Hindlimb muscle (tissue), 1 donor: ENCODE data around the gene KIF5A. TPM values are rescaled to one million over a fixed set of nuclear protein-coding genes. Genes with fewer than 3 reads are reported as not detected.
"Not testable (repeated sequence)": the region's sequence is repeated elsewhere in the genome, so short reads cannot be mapped to it uniquely, and the experiment has no call there.

Experiments used
- DNase-seq: peaks from one replicate; pipeline ENCODE4 v3.0.0-alpha.2; 2013
- polyA plus RNA-seq: library from polyadenylated mRNA; unstranded; fragments of 120-200 nt; gene quantifications from one replicate; pipeline ENCODE4 v1.2.1, GENCODE V29; 2013; ENCODE audit not compliant: insufficient read length

Gene KIF5A
- polyA plus RNA-seq, 1 donor, result not detected

GRCh38 chr12:57558864-57559263 lies 9.0 kb downstream of the KIF5A start:
- DNase-seq, result no peak

DNA sequence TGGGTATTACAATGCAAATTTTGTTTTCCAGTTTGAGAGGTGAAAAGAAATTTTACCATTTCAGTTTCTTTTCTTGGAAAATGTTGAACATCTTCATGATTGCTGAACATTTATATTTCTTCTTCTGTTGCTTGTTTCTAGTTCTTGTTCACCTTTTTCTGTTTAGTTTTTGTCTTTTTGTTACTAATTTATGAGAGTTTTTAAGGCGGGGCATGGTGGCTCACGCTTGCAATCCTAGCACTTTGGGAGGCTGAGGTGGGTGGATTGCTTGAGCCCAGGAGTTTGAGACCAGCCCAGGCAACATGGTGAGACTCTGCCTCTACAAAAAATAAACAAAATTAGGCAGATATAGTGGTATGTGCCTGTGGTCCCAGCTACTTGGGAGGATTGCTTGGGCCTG lies 10.7 kb downstream of the KIF5A start:
- no peak for DNase-seq

DNA sequence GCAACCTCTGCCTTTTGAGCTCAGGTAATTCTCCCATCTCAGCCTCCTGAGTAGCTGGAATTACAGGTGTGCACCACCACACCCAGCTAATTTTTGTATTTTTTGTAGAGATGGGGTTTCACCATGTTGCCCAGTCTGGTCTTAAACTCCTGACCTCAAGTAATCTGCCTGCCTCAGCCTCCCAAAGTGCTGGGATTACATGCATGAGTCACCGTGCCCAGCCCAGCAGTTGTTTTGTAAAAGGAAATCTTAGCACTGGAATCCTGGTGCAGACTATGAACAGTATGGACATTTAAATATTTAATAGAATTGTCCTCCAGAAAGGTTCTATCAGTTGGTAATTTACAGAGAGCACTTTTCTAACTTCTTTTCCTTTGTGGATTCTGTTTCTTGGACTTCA lies 11.3 kb downstream of the KIF5A start:
- not testable (repeated sequence) for DNase-seq

DNA sequence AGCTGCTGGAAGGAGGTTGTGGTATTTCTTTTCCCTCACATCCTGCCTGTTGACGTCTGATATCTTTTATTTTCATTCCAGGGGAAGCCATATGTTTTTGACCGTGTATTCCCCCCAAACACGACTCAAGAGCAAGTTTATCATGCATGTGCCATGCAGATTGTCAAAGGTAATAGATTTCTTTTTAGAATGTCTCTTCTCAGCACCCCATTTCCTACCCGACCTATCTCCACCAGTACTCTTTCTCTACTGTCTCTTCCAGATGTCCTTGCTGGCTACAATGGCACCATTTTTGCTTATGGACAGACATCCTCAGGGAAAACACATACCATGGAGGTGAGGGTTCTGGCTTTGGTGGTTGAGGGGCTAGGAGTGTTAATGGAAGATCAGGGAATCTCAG lies 13.5 kb downstream of the KIF5A start:
- DNase-seq, result no peak

GRCh38 chr12:57564178-57564740 lies 14.4 kb downstream of the KIF5A start:
- DNase-seq, result no peak

- DNase-seq, result no peak
These were observed 19.0 kb downstream of the KIF5A start for GRCh38 chr12:57568838-57569237.

DNA sequence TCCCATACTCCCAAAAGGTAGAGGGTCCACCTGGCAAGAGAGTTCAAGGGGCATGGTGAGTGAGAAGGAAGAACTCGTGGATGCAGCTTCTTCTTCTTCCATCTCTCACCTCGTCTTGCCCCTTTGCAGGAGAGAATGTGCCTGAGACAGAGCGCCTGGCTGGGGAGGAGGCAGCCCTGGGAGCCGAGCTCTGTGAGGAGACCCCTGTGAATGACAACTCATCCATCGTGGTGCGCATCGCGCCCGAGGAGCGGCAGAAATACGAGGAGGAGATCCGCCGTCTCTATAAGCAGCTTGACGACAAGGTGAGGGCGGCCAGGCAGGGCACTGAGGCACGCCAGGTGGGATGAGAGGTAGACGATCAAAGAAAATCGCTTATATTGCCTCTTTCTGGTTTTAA lies 20.0 kb downstream of the KIF5A start:
- DNase-seq, result no peak

GRCh38 chr12:57570438-57570837 lies 20.6 kb downstream of the KIF5A start:
- not testable (repeated sequence) for DNase-seq

GRCh38 chr12:57571926-57572762 lies 22.3 kb downstream of the KIF5A start:
- DNase-seq, result no peak

- DNase-seq, result no peak
These were observed 25.0 kb downstream of the KIF5A start for GRCh38 chr12:57574795-57575194.

GRCh38 chr12:57575771-57576612 lies 26.1 kb downstream of the KIF5A start:
- no peak for DNase-seq

DNA sequence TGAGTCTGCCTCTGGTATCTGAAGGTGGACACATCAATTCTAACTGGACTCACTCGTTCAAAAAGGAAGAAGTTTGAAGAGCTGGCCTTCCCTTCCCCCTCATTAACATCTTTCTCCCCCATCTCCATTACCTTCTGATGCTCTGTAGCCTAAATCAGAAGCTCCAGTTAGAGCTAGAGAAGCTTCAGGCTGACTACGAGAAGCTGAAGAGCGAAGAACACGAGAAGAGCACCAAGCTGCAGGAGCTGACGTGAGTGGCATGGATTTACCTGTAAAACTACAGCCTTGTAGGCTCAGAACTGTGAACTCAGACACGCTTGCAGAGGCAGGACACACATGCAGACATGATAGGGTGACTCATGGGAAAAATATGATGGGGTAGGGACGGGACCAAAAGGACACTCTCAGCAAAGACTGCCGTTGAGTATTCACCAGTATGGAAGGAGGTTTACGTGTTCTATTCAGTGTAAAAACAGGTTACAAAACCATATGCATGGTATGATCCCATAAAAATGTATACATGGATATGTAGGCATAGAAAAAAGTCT lies 26.8 kb downstream of the KIF5A start:
- DNase-seq, result no peak

DNA sequence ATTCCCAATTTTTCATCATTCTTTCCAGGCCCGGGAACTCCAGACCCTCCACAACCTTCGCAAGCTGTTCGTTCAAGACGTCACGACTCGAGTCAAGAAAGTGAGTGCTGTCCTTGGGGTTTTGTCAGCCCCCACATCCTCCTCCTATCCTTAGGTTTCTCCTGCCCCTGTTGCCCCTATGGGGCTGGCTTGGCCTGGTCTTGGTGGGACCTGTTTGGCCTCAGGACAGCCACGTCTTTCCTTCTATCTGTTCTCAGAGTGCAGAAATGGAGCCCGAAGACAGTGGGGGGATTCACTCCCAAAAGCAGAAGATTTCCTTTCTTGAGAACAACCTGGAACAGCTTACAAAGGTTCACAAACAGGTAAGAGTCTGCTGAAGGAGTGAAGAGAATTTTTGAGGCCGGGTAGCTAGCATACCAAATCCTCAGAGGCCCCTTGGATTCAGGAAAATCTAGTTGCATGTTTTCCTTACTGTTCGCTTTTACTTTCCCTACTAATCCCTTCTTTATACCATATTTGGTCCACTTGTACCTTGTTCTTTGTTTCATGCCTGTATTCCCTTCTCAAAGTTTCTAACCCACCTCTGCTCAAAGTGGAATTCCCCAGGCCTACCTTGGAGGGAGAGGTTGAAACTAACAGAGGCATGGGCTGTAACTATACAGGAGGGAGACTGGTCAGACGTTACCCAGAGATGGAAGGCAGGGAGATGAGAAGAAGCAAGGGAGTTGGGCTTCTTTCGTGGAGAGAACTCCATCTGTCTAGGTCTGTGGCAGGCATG lies 28.3 kb downstream of the KIF5A start:
- DNase-seq, result no peak

DNA sequence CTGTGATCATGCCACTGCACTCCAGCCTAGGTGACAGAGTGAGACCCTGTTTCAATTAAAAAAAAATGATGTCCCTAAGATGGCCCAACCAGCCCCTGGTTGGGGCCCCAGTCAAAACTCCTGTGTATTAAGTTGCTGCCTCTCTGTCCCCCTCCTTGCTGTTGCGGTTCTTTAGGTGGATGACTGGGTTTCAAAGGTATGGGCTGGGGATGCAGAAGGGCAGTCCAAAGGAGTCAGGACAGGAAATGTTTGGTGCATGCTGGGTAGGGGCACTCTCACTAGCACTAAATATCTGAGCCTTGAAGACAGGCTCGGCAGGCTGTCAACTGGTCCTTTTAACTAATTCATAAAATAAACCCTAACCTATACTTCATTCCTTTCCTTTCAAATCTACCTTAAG lies 29.2 kb downstream of the KIF5A start:
- DNase-seq, result no peak

- DNase-seq, result no peak
These were observed 30.0 kb downstream of the KIF5A start for GRCh38 chr12:57579677-57580465.

DNA sequence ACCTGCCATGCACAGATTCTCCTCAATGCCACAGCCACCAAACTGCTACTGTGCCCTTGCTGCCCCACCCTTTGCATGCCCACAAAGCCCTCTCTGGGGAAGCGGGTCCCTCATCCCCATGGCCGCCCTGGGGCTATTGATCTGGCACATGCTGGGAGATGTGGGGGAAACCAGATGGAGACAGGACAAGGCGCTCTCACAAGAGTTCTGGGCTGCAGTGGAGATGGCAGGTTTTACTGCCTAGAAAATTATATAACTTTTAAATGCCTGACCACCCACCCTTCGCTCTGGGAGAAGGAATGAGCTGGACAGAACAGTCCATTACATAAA lies 30.6 kb downstream of the KIF5A start:
- no peak for DNase-seq

DNA sequence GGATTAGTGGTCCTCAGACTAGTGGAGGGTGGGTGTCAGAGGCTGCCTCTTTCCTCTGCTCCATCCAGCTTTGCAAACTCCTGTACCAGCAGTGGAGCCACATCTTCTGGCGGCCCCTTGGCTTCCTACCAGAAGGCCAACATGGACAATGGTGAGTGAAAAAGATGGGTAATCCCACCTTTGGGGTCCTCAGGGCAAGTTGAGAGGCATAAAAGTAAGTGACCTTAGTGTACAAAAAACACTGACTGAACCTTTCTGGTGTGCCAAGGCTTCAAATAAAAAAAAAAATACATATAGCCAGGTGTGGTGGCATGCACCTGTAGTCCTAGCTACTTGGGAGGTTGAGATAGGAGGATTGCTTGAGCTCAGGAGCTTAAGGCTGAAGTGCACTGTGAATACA lies 32.0 kb downstream of the KIF5A start:
- DNase-seq, result no peak

GRCh38 chr12:57582440-57582839 lies 32.6 kb downstream of the KIF5A start:
- DNase-seq, result no peak

GRCh38 chr12:57583008-57583831 lies 33.4 kb downstream of the KIF5A start:
- DNase-seq, result peak; percentile 77

GRCh38 chr12:57584050-57584449 lies 34.2 kb downstream of the KIF5A start:
- no peak for DNase-seq

GRCh38 chr12:57584690-57585089 lies 34.8 kb downstream of the KIF5A start:
- no peak for DNase-seq
